ENCODE data around the gene DOCK2. TPM values are rescaled to one million over a fixed set of nuclear protein-coding genes. Genes with fewer than 3 reads are reported as not detected.

Gene DOCK2
- total and polyA plus RNA-seq, 12 donors: 3.3 to 59.5 (median 21.0) TPM

GRCh38 chr5:169918228-169918627 is 281.2 kb downstream of the DOCK2 start:
- H3K27me3 ChIP-seq: no peaks in the 10 kb centered on the region
- H3K36me3 ChIP-seq (replicated peaks in 1 of 2): no peaks in the 10 kb centered on the region
- H3K9me3 ChIP-seq (replicated peaks in 1 of 3): no peaks in the 10 kb centered on the region
- no peak for DNase-seq
- intact Hi-C loops (cut with DNase I): no loop called here
- TF ChIP-seq POLR2A (IDR thresholded peaks at IDR 0.05): no peak
- no peak for TF ChIP-seq CTCF (IDR thresholded peaks at IDR 0.05)
- WGBS, 4 donors: 57 to 60% (median 59%) methylated on average over 2 of the region's 2 CpGs
- no peak overlapping the region for H3K4me3 ChIP-seq
- no peak overlapping the region for H3K27ac ChIP-seq
- H3K4me1 ChIP-seq (replicated peaks in 1 of 2): peaks cover 0 to 4% of the 10 kb centered on the region in 2 donors

GRCh38 chr5:169920474-169920873 is 283.4 kb downstream of the DOCK2 start:
- Histone ChIP-seq H3K36me3 (replicated peaks in 1 of 2) (no peaks in the 10 kb centered on the region), H3K4me1 (replicated peaks in 1 of 2) (peaks cover 0 to 4% of the 10 kb centered on the region in 2 donors), H3K27ac (no peak overlapping the region), H3K27me3 (no peaks in the 10 kb centered on the region), H3K9me3 (replicated peaks in 1 of 3) (no peaks in the 10 kb centered on the region), H3K4me3 (no peak overlapping the region)
- no peak for TF ChIP-seq CTCF (IDR thresholded peaks at IDR 0.05)
- WGBS, 4 donors: 68 to 88% (median 70%) methylated on average over 3 of the region's 3 CpGs
- DNase-seq: no peak
- intact Hi-C loops (cut with DNase I): no loop called here

GRCh38 chr5:169921384-169921783 is 284.3 kb downstream of the DOCK2 start:
- H3K27ac ChIP-seq: no peak overlapping the region
- no peak overlapping the region for H3K4me3 ChIP-seq
- no peaks in the 10 kb centered on the region for H3K9me3 ChIP-seq (replicated peaks in 1 of 3)
- 61 to 73% (median 72%) methylated on average over 3 of the region's 3 CpGs for WGBS, 4 donors
- intact Hi-C loops (cut with DNase I): no loop called here
- TF ChIP-seq CTCF (IDR thresholded peaks at IDR 0.05) (no peak), POLR2A (IDR thresholded peaks at IDR 0.05) (no peak)
- no peaks in the 10 kb centered on the region for H3K36me3 ChIP-seq (replicated peaks in 1 of 2)
- H3K4me1 ChIP-seq (replicated peaks in 1 of 2): peaks cover 0 to 4% of the 10 kb centered on the region in 2 donors
- DNase-seq: no peak
- H3K27me3 ChIP-seq: no peaks in the 10 kb centered on the region

- Histone ChIP-seq H3K4me3 (no peak overlapping the region), H3K4me1 (replicated peaks in 1 of 2) (peaks cover 0 to 4% of the 10 kb centered on the region in 2 donors), H3K27ac (no peak overlapping the region), H3K9me3 (replicated peaks in 1 of 3) (no peaks in the 10 kb centered on the region), H3K27me3 (no peaks in the 10 kb centered on the region), H3K36me3 (replicated peaks in 1 of 2) (no peaks in the 10 kb centered on the region)
- WGBS, 4 donors: 72 to 82% (median 74%) methylated on average over 1 of the region's 1 CpG
- intact Hi-C loops (cut with DNase I): no loop called here
- TF ChIP-seq CTCF (IDR thresholded peaks at IDR 0.05) (no peak), POLR2A (IDR thresholded peaks at IDR 0.05) (no peak)
- no peak for DNase-seq
These were observed 284.9 kb downstream of the DOCK2 start for GRCh38 chr5:169921949-169922348.

Data from adrenal gland (tissue), 12 donors.